SK-N-SH (cell line): ENCODE measurements around the gene PRKACA. TPM values are rescaled to one million over a fixed set of nuclear protein-coding genes. Genes with fewer than 3 reads are reported as not detected.
A peak's percentile ranks its signal among the peaks of the same experiment; 100 is the strongest.

Experiments
- CTCF ChIA-PET: fragments of 300-600, 350-600 bp; formaldehyde crosslinking; extraction: SDS; loops from one replicate; lab custom pipeline; 2021; lab: Yijun Ruan, JAX
- POLR2A ChIA-PET: fragments of 350-600 bp; sonication (Branson Sonifier 250); formaldehyde crosslinking; extraction: SDS; loops from one replicate; lab custom pipeline; 2020; ENCODE audit warnings: antibody characterized with exemption, inconsistent platforms; lab: Yijun Ruan, JAX
- DNase-seq: peaks from one replicate; pipeline ENCODE4 v3.0.0; 2012
- H2AFZ ChIP-seq: fragments of 200-600 bp; sonication (generic); 2 replicates; pipeline ENCODE4 v1.8.1; 2016; ENCODE audit warnings: antibody characterized with exemption, mild to moderate bottlenecking, low read depth
- H3F3A ChIP-seq: fragments of 200-600 bp; sonication (generic); replicated peaks from 2 replicates; pipeline ENCODE3; 2016; ENCODE audit warnings: antibody characterized with exemption, mild to moderate bottlenecking; ENCODE audit not compliant: insufficient read depth
- H3K27ac ChIP-seq, 2 experiments: fragments of 200-500 bp in 1 of 2; fragments of 200-600 bp in 1 of 2; sonication (Bioruptor generic) in 1 of 2; sonication (generic), shearing (Covaris generic) in 1 of 2; 2 replicates each; pipeline versions ENCODE4 v1.5.1 to v1.6.1; 2014 to 2016; ENCODE audit warnings: low read depth in 2 of 2, inconsistent platforms in 1 of 2, low read length in 1 of 2, mild to moderate bottlenecking in 1 of 2, mixed read lengths in 1 of 2
- H3K27me3 ChIP-seq: fragments of 200-600 bp; sonication (generic), shearing (Covaris generic); 2 replicates; pipeline ENCODE4 v1.6.1; 2016; ENCODE audit warnings: mixed run types; ENCODE audit not compliant: insufficient read depth
- H3K36me3 ChIP-seq, 2 experiments: fragments of 200-500 bp in 1 of 2; fragments of 200-600 bp in 1 of 2; sonication (Bioruptor generic) in 1 of 2; sonication (generic) in 1 of 2; replicated peaks in 1 of 2; 2 replicates each; pipeline versions ENCODE3 to v1.5.1; 2014 to 2016; ENCODE audit warnings: low read length in 1 of 2, mild to moderate bottlenecking in 1 of 2; ENCODE audit not compliant: insufficient read depth in 2 of 2, control insufficient read depth in 1 of 2
- H3K4me1 ChIP-seq, 2 experiments: fragments of 200-500 bp in 1 of 2; fragments of 200-600 bp in 1 of 2; sonication (Bioruptor generic) in 1 of 2; sonication (generic), shearing (Covaris generic) in 1 of 2; 2 replicates each; pipeline versions ENCODE4 v1.5.1 to v1.6.1; 2014 to 2016; ENCODE audit warnings: low read depth in 1 of 2, low read length in 1 of 2, mixed run types in 1 of 2; ENCODE audit not compliant: insufficient read depth in 2 of 2, control insufficient read depth in 1 of 2
- H3K4me2 ChIP-seq: fragments of 200-600 bp; sonication (generic), shearing (Covaris generic); 2 replicates; pipeline ENCODE4 v1.6.1; 2017; ENCODE audit warnings: mixed run types
- H3K4me3 ChIP-seq, 2 experiments: fragments of 200-500 bp in 1 of 2; fragments of 200-600 bp in 1 of 2; sonication (Bioruptor generic) in 1 of 2; sonication (generic), shearing (Covaris generic) in 1 of 2; 2 replicates each; pipeline versions ENCODE4 v1.5.1 to v1.8.1; 2014 to 2016; ENCODE audit warnings: low read depth in 2 of 2, inconsistent platforms in 1 of 2, low read length in 1 of 2, mild to moderate bottlenecking in 1 of 2, mixed read lengths in 1 of 2, moderate library complexity in 1 of 2
- H3K79me2 ChIP-seq: fragments of 200-600 bp; sonication (generic); 2 replicates; pipeline ENCODE4 v1.8.1; 2017; ENCODE audit warnings: mild to moderate bottlenecking; ENCODE audit not compliant: insufficient read depth
- H3K9ac ChIP-seq: fragments of 200-600 bp; sonication (generic); 2 replicates; pipeline ENCODE4 v1.6.1; 2017; ENCODE audit warnings: mixed run types
- H3K9me2 ChIP-seq: fragments of 200-600 bp; sonication (generic); 2 replicates; pipeline ENCODE4 v1.6.1; 2017; ENCODE audit warnings: mixed run types
- H3K9me3 ChIP-seq: fragments of 200-600 bp; sonication (generic); 2 replicates; pipeline ENCODE4 v1.6.1; 2017; ENCODE audit warnings: mixed run types, mild to moderate bottlenecking, moderate library complexity
- H4K20me1 ChIP-seq: fragments of 200-600 bp; sonication (generic); 2 replicates; pipeline ENCODE4 v1.6.1; 2017; ENCODE audit warnings: mild to moderate bottlenecking, mixed run types; ENCODE audit not compliant: insufficient read depth
- ELF1 ChIP-seq: IDR thresholded peaks from 2 replicates; pipeline ENCODE4 v1.4.0; 2012
- FOXJ3 ChIP-seq: sonication (generic); formaldehyde crosslinking; IDR thresholded peaks from 2 replicates; pipeline ENCODE4 v1.5.1; 2020; ENCODE audit warnings: mild to moderate bottlenecking, missing genetic modification reagents
- FOXM1 ChIP-seq: IDR thresholded peaks from 2 replicates; pipeline ENCODE4 v1.4.0; 2012; ENCODE audit warnings: low read depth, mild to moderate bottlenecking
- GABPA ChIP-seq: IDR thresholded peaks from 2 replicates; pipeline ENCODE4 v1.4.0; 2012; ENCODE audit warnings: low read depth, mild to moderate bottlenecking
- GATA2 ChIP-seq: sonication (generic); formaldehyde crosslinking; IDR thresholded peaks from 2 replicates; pipeline ENCODE4 v1.5.0; 2020; ENCODE audit warnings: mild to moderate bottlenecking, missing genetic modification reagents
- MEF2A ChIP-seq: IDR thresholded peaks from 2 replicates; pipeline ENCODE4 v1.4.0; 2012; ENCODE audit warnings: low read depth, borderline replicate concordance
- MXI1 ChIP-seq: IDR thresholded peaks from 2 replicates; pipeline ENCODE4 v1.6.1; 2012; ENCODE audit warnings: mild to moderate bottlenecking, low read depth, low read length, improper control_type of control experiment
- NRF1 ChIP-seq: IDR thresholded peaks from 2 replicates; pipeline ENCODE4 v1.6.1; 2012; ENCODE audit warnings: low read depth, mild to moderate bottlenecking, low read length
- PBX3 ChIP-seq: IDR thresholded peaks from 2 replicates; pipeline ENCODE4; 2012
- SMC3 ChIP-seq: IDR thresholded peaks from 2 replicates; pipeline ENCODE4 v1.6.1; 2012; ENCODE audit warnings: low read depth, low read length, improper control_type of control experiment
- TEAD4 ChIP-seq: IDR thresholded peaks from 2 replicates; pipeline ENCODE4 v1.4.0; 2012; ENCODE audit warnings: mild to moderate bottlenecking, borderline replicate concordance; ENCODE audit not compliant: insufficient read depth
- USF1 ChIP-seq: IDR thresholded peaks from 2 replicates; pipeline ENCODE4 v1.4.0; 2012; ENCODE audit warnings: low read depth, borderline replicate concordance
- USF2 ChIP-seq: fragments of 150-350 bp; IDR thresholded peaks from 2 replicates; pipeline ENCODE4 v1.6.1; 2017; ENCODE audit warnings: antibody characterized with exemption, low read length, low read depth, borderline replicate concordance
- WGBS: methylation state at CpG from one replicate; pipeline ENCODE4 v1.1.6; 2017; ENCODE audit warnings: low lambda C conversion rate; 5-methylcytosine and 5-hydroxymethylcytosine counted together
- polyA plus RNA-seq, 3 experiments: library from polyadenylated mRNA; depleted of rRNA; stranded (reverse); fragments of >200 nt; gene quantifications; 2 replicates each; pipeline ENCODE4 v1.2.3, GENCODE V29; 2012
- TF ChIP-seq, protein P1 (sequence below): IDR thresholded peaks from 2 replicates; pipeline ENCODE4 v1.4.0; 2012; ENCODE audit warnings: low read depth
- TF ChIP-seq, protein P2 (sequence below): fragments of 150-350 bp; IDR thresholded peaks from 2 replicates; pipeline ENCODE4 v1.6.1; 2016; ENCODE audit warnings: mild to moderate bottlenecking, low read depth, low read length

The PRKACA gene
- polyA plus RNA-seq, 1 of the 3 experiments (the other 2 are of a cell fraction), result 48.4 TPM

- TF ChIP-seq FOXM1 (no peak), NRF1 (no peak), TEAD4 (no peak), USF1 (no peak), SMC3 (no peak), MXI1 (no peak), GABPA (no peak), GATA2 (CRISPR knock-in tag) (no peak), PBX3 (no peak), ELF1 (no peak), USF2 (no peak), MEF2A (no peak), FOXJ3 (CRISPR knock-in tag) (no peak)
- TF ChIP-seq, protein P1, sequence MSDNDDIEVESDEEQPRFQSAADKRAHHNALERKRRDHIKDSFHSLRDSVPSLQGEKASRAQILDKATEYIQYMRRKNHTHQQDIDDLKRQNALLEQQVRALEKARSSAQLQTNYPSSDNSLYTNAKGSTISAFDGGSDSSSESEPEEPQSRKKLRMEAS, result no peak
- TF ChIP-seq, protein P2, sequence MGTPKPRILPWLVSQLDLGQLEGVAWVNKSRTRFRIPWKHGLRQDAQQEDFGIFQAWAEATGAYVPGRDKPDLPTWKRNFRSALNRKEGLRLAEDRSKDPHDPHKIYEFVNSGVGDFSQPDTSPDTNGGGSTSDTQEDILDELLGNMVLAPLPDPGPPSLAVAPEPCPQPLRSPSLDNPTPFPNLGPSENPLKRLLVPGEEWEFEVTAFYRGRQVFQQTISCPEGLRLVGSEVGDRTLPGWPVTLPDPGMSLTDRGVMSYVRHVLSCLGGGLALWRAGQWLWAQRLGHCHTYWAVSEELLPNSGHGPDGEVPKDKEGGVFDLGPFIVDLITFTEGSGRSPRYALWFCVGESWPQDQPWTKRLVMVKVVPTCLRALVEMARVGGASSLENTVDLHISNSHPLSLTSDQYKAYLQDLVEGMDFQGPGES, result no peak
- Histone ChIP-seq H2AFZ (no peak overlapping the region), H4K20me1 (peaks cover 4% of the 10 kb centered on the region; the same call in 1 of the 2 replicates), H3K9ac (no peak overlapping the region), H3K36me3 (peaks cover 16 to 18% of the 10 kb centered on the region in 2 experiments), H3K4me1 (peaks cover 0 to 10% of the 10 kb centered on the region in 2 experiments; a peak in 1 of 4 replicates), H3K9me2 (no peaks in the 10 kb centered on the region), H3K4me3 (peak overlapping the region; percentile 57 to 64), H3K4me2 (peak overlapping the region; percentile 71), H3F3A (peaks cover 21% of the 10 kb centered on the region), H3K27ac (no peak overlapping the region), H3K27me3 (no peaks in the 10 kb centered on the region), H3K79me2 (no peaks in the 10 kb centered on the region; the same call in 1 of the 2 replicates), H3K9me3 (peaks cover 8% of the 10 kb centered on the region; the same call in 1 of the 2 replicates)
- CTCF ChIA-PET, result interaction anchor here (0.6 to 5.4 kb wide), 8 partner anchors 8 to 259 kb away, joined by 3 to 19 read pairs (median 8); partner anchors contain the start of genes ASF1B and MISP3
- POLR2A ChIA-PET, result no interaction called here
- no peak for DNase-seq
- WGBS, result 89% methylated on average over 23 of the region's 30 CpGs
Measured at GRCh38 chr19:14088634-14089411, 28.7 kb downstream of the PRKACA start.
